GM10248 (cell line): ENCODE measurements around the gene MTCL1.

Experiments used
- CTCF ChIA-PET: fragments of 300-600 bp; sonication (Branson Sonifier 250); formaldehyde crosslinking; extraction: SDS; loops from one replicate; lab custom pipeline; 2021; ENCODE audit warnings: antibody characterized with exemption; lab: Yijun Ruan, JAX
- POLR2A ChIA-PET: fragments of 350-650 bp; sonication (Branson Sonifier 250); formaldehyde crosslinking; extraction: SDS; loops from one replicate; lab custom pipeline; 2020; ENCODE audit warnings: antibody characterized with exemption; lab: Yijun Ruan, JAX
- DNase-seq: peaks from one replicate; pipeline ENCODE4 v3.0.0; 2012; ENCODE audit errors: extremely low spot score
- TF ChIP-seq, protein P1 (sequence below): IDR thresholded peaks from 2 replicates; pipeline ENCODE4 v1.5.1; 2012; ENCODE audit warnings: mild to moderate bottlenecking, low read depth; ENCODE audit errors: extremely low read depth, missing control alignments, control extremely low read depth

Gene MTCL1

DNA sequence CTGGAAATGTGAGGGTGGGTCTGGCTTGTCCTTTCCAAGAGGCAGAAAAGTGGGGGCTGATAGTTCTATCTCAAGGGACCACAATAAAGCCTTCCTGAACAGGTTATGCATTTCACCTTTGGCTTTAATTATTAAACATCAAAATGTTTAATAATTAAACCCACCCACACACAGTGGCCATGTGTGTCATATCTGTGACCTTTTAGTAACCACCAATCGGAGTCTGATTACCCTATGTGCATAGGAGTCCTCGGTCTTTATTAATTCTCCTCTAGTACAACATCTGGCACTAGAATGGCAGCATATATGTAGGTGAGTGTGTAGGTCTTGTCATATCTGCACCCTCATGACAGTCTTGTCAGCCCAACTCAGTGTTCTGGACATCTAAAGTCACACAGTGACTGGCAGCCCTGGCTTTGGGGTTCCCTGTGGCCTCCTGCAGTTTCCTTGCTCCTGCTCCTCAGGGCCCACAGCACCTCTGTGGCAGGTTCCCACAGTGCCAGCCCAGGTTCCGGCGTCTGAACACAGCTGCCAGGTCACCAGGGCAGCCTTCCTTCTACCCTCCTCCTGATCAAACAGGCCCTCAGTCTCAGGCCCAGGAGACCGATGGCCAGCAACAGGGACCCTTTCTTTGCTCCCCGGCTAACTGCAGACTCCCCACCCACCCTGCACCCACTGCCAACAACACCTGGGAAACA is 100.9 kb downstream of the MTCL1 start:
- CTCF ChIA-PET = no interaction called here
- no peak for DNase-seq
- TF ChIP-seq, protein P1, sequence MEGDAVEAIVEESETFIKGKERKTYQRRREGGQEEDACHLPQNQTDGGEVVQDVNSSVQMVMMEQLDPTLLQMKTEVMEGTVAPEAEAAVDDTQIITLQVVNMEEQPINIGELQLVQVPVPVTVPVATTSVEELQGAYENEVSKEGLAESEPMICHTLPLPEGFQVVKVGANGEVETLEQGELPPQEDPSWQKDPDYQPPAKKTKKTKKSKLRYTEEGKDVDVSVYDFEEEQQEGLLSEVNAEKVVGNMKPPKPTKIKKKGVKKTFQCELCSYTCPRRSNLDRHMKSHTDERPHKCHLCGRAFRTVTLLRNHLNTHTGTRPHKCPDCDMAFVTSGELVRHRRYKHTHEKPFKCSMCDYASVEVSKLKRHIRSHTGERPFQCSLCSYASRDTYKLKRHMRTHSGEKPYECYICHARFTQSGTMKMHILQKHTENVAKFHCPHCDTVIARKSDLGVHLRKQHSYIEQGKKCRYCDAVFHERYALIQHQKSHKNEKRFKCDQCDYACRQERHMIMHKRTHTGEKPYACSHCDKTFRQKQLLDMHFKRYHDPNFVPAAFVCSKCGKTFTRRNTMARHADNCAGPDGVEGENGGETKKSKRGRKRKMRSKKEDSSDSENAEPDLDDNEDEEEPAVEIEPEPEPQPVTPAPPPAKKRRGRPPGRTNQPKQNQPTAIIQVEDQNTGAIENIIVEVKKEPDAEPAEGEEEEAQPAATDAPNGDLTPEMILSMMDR = no peak
- POLR2A ChIA-PET = no interaction called here

DNA sequence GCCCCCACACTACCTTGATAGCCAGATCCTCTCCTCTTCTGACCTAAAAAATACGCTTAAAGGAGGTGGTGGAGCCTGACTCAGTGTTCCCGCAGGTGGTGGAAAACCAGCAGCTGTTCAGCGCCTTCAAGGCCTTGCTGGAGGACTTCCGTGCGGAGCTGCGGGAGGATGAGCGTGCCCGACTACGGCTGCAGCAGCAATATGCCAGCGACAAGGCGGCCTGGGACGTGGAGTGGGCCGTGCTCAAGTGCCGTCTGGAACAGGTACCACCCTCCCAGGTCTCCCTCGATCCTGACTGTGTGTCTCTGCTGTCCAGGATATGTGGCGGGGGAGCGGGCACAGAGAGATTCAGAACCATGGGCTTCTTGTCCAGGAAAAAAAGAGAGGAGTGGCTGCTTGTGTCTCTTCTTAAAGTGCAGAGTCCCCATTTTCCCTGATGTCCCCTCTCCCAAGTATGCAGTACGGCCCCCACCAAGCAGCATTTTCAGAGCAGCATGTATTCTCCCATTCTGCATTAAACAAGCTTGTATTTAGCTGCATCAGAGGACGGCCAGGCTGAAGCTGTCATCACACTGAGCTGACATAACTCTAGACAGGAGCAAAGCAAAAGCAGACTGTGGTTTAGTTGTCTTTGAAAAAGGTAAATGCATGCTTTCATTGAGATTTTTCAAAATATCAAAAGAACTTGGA is 101.6 kb downstream of the MTCL1 start:
- no peak for DNase-seq
- POLR2A ChIA-PET = no interaction called here
- TF ChIP-seq, protein P1 = no peak
- CTCF ChIA-PET = no interaction called here

GRCh38 chr18:8807488-8807805 is 102.1 kb downstream of the MTCL1 start:
- ChIA-PET POLR2A (no interaction called here), CTCF (no interaction called here)
- TF ChIP-seq, protein P1 = no peak

DNA sequence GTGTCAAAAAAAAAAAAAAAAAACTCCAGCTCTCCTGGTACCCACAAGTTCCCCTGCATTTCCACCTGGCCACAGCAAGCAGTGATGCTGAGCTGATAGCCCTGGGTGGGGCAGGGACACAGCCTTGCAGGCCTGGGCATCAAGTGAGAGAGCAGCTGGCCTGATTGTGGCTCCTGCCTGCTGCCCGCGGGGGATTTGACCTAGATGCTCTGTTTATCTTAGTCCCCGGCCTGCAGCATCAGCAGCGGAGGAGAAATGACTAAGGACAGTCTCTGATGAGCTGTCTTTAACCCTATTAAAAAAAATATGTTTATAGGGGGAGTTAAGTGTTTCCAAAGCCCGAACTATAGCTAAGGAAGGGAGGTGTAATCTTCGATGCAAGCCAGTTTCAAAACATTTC is 102.6 kb downstream of the MTCL1 start:
- TF ChIP-seq, protein P1 = no peak
- ChIA-PET CTCF (no interaction called here), POLR2A (no interaction called here)
- DNase-seq = no peak

More at GRCh38 chr18:8807488-8807805, 102.1 kb downstream of the MTCL1 start:
- DNase-seq = no peak

- TF ChIP-seq, protein P1 = no peak
- POLR2A ChIA-PET = no interaction called here
- no peak for DNase-seq
- CTCF ChIA-PET = no interaction called here
These were observed 104.2 kb downstream of the MTCL1 start for GRCh38 chr18:8809514-8809913.

DNA sequence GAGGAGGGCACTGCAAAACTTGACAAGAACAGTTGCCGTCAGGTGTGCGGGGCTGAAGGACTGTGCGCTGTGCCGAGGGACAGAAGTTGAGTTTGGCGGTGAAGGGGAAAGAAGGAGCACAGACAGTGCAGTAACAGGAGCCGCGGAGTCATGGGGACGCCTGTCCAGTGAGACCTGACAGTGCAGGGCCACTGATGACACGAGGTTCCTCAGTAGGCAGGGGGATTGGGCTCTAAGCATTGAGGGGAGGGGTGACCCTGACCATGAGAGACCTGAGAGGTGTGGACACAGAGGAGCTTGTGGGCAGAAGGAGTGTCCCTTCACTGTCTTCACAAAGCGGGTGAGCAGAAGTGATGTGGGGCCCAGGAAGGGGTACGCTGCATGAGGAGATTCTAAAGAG is 104.8 kb downstream of the MTCL1 start:
- no peak for DNase-seq
- ChIA-PET CTCF (no interaction called here), POLR2A (no interaction called here)
- TF ChIP-seq, protein P1 = no peak
